HG03280 (cell line): ENCODE data around the gene RPS6KA2.
A peak's percentile ranks its signal among the peaks of the same experiment; 100 is the strongest.
"Not testable (repeated sequence)": the region's sequence is repeated elsewhere in the genome, so short reads cannot be mapped to it uniquely, and the experiment has no call there.

Experiments
- ATAC-seq: cut with Tn5 transposase; IDR thresholded peaks from one replicate; pipeline ENCODE4 v1.9.1; 2021; ENCODE audit warnings: mild to moderate bottlenecking, moderate library complexity; ENCODE audit not compliant: unreplicated experiment

The RPS6KA2 gene

DNA sequence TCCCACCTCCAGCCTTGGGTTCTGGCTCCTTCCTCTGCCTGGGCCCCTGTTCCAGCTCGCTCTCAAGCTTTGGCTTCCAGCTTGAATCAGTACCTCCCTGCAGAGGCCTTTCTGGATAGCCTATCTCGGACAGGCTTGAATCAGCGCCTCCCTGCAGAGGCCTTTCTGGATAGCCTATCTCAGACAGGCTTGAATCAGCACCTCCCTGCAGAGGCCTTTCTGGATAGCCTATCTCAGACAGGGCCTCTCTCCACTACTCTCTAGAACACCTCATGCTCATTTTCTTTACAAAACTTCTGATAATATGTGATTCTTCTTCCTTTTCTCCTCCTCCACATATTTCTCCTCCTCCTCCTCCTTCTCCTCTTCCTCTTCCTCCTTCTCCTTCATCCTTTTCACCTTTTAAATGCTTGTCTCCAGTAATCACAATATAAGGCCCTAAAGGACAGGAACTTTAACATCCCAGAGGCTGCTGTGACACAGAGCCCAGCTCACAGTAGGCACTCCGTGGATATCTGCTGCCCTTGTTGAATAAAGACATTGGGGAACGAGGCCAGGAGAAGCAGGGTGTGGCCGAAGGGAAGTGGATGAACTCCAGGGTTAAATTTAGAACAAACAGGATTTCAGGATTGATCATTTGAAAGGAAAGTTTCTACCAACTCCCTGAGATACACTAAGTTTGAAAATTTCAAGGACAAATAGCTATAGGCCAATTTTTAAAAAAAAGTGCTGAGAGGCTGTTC is 9.3 kb upstream of the RPS6KA2 start:
- no peak for ATAC-seq

DNA sequence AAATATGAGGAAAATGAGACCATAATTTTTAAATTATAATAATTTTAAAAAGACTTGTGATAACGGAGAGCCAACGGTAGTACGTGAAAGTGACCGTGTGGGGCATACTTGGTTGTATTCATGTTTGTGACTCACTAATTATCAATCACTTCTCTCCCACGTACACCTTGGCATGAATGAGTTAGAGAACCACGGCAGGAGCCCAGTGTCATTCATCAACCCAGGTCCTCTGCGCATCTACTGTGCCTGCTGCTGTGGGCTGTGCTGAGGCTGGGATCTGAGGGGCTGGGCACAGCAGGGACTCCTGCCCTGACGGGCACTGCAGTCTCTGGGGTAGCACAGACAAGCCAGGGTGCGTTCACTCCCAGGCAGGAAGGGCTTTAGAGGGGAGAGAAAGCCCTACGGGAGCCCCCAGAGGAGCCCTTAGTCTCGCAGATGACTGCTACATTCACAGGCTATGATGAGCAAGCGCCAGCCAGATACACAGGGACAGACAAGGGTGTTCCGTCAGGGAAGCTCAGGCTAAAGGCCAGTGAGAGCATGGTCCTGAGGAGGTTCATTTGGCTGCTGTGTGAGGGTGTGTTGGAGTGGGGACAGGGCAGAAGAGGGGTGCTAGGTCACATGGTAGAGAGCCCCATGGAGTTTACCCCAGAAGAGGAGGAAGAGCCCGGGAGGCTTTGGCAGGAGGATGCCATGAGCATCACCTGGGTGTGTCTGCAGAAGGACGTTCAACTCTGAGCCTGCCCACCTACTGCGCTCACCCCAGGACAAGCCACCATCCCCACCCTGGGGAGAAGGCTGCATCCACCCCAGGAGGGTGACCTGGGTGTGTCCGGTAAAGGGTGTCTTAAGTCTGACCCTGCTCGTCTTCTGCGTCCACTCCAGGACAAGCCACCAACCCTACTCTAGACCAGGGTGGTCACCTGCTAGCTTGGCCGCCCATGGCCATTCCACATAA is 8.2 kb upstream of the RPS6KA2 start:
- no peak for ATAC-seq

DNA sequence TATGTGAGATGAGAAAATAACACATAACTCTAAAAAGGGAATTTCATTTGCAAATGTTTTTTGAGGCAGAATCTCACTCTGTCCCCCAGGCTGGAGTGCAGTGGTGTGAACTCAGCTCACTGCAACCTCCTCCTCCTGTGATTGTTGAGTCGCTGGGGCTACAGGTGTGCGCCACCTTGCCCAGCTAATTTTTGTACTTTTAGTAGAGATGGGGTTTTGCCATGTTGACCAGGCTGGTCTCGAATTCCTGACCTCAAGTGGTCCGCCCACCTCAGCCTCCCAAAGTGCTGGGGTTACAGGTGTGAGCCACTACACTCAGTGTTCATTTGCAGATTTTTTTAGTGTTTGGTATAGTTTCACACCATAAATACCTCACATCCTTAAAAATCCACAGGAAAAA is 7.5 kb upstream of the RPS6KA2 start:
- ATAC-seq, result not testable (repeated sequence)

DNA sequence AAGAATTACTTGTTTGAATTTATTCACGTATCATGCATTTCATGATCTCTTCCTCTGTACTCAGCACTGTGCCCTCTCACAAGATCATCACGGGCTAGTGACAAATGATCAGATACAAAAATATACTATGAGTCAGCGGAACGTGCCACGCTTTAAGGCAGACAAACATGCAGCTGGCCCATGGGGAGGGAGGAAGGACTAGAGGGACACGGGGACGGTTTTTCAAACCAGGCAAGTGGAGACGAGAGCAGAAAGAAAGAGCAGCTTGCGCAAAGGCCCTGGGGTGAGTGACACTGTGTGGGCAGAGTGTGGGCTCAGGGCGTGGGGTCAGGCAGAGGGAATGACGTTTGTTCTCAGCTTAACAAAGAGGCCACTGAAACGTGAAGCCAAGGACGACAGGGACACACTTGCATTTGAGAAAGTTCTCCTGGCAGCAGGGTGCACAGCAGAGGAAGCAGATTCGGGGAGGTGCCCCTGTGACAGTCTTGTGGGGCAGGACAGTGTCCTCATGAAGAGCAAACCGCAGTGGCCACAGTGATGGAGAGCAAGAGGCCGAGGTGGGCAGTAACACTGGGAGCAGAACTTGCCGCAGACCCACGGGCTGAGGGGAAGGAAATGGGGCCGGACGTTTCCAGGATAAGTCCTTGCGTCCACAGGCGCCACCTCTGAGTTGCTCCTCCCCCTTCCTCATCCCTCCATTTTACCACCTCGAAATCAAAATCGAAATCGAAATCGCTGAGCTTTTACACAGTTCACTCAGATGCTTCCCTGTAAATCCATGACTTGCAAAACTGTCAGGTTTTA is 6.9 kb upstream of the RPS6KA2 start:
- no peak for ATAC-seq

DNA sequence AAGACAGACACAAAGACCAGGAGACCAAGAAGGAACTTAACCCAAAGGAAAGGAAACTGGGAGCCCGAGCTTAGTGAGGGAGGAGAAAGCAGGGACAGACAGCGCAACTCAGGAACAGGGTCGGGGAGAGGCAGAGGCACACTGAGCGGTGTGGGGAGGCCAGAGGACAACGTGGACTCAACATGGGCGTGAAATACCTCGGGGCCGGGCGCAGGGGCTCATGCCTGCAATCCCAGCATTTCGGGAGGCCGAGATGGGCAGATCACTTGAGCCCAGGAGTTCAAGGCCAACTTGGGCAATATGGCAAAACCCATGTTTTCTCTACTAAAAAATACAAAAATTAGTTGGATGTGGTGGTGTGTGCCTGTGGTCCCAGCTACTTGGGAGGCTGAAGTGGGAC is 5.7 kb upstream of the RPS6KA2 start:
- ATAC-seq, result no peak

DNA sequence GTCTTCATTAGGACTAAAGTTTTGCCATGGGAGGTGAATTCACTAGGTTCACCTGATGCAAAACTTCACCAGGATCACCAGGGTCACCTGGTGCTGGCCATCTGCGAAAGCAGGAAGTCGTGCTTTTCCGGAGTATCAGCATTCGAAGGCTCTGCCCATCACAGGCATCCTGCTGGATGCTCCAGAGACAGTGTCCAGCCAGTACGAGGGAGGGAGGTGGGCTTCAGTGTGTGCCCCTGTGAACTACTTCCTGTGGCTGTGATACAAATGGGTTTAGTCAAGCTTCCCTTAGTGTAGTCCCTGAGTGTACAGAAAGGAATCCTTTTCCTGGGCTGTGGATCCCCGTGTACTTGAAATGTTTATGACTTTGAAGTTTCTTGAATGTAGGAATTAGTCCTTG is 3.4 kb upstream of the RPS6KA2 start:
- ATAC-seq, result no peak

DNA sequence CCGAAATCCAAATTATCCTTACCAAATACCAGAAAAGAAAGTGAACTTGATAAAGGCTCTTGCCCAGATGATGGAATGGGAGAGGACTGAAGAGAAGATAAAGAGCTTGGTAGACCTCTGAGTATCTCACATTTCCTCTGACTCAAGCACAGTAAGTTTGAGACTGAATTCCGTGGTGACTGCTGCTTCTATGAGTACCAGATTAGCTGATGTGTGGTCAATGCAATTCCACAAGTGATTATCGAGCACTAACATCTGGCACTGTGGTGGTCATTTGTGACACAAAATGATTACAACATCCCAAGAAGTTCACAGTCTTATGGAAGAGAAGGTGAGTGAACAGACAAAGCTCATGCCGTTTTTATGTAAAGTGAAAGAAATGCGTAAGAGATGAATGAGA is 2.6 kb upstream of the RPS6KA2 start:
- no peak for ATAC-seq

DNA sequence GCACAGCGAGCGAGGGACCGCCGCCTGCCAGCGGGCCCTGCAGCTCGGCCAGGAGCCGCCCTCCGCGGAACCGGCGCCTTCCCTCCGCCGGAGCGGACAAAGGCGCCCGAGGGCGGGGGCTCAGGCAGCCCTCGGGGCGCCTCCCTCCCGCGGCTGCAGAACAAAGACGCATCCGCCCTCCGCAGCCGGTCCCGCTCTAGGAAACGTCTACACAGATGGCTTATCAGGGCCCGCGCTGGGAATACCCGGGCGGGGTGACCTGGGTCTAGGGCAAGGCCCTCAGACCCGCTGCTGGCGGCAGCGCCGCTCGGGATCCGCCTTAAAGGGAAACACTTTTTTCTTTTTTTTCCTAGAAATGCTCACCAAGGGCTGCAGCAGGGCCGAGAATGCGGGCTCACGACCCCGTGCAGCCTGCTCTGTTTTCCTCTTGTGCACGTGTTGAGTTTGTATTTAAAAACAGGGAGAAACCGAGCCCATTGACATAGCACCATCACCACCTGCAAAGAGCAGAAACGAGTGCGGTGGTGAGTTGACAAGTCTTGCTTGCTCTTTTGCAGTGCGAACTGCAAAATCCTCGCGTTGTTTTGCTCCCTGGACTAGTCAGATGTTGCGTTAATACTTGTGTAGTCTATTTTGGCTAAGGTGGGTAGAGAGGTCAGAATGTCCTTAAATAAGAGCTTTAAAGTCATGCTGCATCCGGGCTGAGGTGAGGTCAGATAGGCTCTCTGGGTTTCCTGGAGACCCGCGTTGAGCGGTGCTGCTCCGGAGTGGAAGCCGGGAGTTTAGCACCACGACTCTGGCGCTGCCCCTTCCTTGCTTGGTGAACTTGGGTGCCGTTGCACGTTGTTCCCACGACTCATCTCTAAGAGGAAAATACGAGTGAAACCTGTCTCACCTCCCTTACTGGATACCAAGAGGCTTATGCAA is 1.1 kb upstream of the RPS6KA2 start:
- peak; percentile 23 for ATAC-seq

DNA sequence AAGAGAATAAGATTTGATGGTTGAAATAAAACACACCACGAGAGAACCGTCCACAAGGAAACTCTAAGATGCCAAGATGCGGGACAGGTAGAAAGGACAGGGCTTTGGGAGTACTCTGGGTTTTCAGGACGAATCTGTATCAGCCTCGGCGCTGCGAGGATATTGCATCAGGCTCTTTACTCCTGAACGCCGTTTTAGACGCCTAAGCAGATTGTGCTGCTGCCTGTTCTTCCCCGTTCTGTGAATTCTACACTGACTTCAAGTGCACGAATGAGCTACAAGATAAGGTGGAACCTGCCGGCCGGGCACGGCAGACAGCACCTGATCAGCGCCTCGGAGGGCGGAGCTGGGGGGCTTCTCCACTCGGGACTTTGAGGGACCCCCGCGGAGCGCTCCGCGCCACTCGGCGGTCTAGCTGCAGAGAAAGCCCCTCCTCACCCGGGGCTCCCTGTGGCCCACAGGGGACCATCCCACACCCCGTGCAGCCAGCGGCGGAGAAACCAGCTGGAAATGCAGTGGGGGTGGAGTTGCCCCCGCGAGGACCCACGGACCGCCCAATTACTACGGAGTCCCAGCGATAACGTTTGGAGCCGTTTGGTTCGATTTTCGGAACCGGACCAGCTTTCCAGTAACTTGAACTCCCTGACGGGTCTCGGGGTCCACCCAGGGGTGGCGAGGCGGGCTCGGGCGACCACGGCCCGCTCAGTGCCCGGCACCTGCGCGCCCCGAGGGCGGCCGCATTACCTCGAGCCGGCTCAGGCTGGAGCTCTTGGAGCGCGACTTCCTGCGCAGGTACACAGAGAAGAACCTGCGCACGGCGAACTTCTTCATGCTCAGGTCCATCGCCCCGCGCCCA is 646 bp downstream of the RPS6KA2 start:
- ATAC-seq, result no peak

DNA sequence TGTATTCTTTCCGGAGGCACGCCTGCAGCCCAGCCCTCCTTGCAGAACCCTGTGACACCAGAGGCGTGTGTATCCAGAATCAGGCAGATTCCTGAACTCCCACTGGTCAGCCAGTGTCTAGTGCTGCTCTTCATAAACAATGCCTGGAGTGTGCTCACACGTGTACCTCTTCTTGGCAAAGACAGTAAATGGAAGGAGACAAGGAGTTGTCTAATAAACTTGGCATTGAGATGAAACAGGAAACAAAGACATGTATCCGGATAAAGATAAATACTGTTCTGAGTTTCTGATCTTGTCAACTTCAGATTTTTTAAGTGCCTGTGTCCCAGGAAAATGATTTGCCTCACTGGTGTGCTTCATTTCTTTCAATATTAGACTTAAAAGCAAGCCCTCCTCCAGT is 1.7 kb downstream of the RPS6KA2 start:
- no peak for ATAC-seq

DNA sequence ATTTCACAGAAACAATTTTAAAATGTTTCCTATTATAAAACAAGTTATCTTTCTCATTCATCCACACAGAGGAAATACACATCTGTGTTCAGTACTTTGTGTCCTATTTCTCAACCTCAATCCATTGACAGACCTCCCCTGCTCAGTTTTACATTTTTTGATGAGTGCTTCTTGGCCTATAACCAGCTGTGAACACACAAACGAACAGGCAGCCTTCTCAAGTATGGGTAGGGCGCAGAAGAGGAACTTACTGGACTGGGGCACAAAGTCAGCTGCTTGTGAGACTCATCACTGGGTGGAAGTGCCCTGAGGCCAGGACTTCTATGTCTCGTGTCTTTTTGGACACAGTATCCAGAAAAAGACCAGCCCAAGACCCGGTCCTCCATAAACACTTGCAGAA is 2.8 kb downstream of the RPS6KA2 start:
- no peak for ATAC-seq

DNA sequence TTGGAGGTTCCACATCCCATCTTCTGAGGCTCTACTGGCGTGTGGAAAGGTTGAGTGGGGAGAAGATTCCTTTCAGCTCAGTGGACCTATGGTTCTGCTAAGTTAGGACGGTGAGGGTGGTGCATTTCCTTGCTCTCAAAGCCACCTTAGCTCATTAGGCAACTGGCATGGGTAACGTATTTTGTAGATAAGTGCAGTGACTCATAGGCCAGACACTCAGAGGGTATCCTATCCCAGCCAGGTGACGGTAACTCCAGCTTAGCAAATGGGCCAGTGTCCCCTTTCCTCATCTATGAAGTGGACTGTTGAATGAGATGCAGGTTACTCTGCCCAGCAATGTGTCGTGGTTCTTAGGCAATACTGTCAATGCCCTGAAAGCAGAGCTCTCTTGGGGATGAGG is 3.7 kb downstream of the RPS6KA2 start:
- no peak for ATAC-seq

DNA sequence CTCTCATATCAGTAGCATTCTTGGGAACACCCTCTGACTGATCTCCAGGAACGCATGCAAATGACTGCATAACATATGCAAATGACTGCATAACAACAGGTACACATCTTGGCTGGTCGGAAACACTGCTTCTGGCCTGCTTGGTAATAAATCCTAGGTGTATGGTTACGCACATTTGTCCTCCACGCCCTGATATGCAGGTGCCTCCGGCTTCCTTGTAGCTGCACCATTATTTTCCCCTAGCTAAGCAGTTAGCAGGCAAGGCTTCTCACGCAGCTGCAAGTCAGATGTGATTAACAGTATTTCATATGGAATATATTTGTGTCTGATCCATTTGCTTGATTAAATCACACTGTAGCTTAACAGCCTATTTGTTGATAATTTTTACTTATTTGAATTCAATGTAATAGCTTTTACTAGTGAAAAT is 5.9 kb downstream of the RPS6KA2 start:
- no peak for ATAC-seq

DNA sequence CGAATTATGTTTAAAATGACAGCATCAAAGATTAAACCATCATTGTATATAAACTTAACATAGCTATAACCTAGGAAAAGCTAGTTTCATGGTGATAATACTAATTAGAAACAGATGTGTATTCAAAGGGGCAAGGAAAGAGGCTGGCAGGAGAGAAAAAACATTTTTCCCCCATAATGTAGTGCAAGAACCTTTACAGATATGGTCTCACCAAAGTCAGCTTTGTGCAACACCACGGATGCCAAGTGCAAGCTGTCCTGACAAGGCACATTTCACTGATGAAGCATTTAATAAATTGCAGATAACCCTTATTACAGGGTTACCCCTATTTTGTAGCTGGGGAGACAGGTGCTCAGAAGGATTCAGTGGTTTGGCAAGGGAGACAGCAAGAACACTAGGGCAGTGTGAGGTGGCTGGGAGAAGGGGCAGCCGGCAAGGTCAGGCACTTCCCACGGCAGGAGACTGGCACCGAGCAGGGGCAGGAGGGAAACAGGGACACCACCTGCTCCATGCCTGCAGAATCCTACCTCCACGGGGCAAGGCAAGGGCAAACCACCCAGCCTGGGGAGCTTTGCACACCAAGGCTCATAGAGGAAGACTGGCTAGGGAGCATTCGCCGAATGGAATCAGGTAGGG is 6.5 kb downstream of the RPS6KA2 start:
- no peak for ATAC-seq

DNA sequence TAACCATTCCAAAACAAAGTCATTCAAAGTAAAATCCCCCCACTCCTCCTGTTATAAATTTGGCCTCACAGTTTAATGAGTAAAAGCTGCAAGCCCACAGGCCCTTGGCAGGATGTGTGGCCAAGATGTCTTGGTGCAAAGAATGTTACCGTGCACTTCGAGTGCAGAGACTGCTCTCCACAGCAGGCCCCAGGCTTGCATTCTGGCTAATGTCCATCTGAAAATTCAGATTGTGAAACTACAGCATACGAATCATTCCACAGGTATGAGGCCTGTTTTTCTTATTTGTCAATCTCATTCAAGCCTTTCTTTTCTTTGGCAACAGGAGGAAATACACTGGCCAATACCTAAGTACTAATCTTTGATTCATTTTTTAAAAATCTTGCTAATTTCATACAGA is 7.1 kb downstream of the RPS6KA2 start:
- ATAC-seq, result no peak

DNA sequence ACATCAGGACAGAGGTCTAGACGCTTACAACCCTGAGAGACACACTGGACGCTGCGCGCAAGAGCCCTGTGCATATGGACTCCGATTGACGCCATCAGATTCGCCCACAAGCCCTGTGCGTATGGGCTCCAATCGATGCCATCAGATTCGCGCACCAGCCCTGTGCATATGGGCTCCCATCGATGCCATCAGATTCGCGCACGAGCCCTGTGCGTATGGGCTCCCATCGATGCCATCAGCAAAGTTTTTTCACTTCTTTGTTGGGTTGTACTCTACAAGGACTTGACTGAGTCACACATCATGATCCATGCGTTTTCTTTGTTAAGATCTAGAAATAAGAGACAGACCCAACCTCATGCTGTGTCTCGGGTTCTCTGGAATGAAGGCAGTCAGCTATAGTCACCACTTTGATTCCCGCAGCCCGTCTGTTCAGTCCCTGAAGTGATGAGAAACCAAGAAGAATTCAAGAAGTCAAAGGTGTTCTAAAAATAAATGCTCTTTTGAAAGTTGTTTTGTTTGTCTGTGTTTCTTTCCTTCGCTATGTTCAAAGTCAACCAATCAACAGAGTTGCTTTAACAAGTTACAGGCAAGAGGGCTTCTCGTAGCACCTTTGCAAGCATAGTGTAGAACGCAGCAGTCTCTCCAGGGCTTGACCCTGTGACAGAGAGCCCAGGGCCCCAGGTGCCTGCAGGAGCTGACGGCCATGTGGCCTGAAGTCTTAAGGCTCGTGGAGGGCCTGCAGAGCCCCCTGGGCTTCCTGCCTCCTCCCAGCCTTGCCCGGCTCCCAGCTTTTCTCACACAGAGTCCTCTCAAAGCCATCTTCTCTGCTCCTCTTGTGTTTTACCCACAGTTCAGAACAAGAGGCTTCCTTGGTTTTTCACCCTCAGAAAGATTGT is 7.9 kb downstream of the RPS6KA2 start:
- no peak for ATAC-seq

DNA sequence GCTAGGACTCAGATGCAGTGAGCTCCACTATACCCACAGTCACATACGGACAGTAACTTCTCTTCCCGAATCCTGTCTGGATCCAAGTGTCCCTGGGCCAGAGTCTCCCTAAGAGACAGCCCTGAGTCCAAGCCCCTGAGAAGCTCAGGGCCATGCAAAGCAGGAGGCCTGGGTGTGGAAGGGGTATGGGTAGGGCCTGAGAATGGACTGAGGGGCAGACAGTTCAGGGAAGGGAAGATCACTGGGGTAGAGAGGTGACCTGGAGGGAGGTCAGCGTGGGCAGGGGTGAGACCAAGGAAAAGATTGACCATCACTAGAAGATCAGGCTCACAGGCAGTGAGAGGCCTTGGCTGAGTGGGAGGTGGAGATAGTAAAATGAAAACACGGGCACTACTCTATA is 8.8 kb downstream of the RPS6KA2 start:
- ATAC-seq, result no peak

DNA sequence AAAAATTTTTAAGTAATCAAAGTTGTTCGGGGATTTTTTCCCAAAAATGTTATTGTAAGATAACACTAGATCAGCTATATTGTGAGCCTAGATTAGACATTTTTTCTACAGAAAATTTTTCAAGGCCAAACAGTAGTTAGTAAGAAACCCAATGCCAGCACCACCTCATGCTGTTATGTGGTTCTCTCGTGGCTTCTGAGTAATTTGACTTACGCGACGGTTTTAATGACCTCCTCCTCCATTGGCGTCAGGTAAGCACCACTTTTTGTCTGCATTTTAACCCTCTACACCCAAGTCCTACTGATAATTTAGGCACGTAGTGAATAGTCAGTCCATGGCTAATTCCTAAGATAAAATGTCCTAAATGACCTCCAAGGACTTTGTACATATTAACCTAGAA is 9.7 kb downstream of the RPS6KA2 start:
- no peak for ATAC-seq
